Measurements from ENCODE around the gene ANKS1B.

DNA sequence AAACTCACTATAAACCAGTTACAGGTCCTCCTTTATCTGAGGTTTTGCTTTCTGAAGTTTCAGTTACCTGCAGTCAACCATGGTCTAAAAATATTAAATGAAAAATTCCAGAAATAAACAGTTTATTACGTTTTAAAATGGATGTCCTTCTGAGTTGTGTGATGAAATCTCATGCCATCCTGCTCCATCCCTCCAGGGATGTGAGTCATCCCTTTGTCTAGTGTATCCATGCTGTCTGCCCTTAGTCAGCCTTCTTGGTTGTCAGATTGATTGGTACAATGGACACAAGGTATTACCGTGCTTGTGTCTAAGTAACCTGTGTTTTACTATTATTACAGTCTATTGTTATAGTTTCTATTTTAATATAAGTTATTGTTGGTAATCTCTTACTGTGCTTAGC, 1011.3 kb downstream of the ANKS1B start:
- TF ChIP-seq, protein P1, sequence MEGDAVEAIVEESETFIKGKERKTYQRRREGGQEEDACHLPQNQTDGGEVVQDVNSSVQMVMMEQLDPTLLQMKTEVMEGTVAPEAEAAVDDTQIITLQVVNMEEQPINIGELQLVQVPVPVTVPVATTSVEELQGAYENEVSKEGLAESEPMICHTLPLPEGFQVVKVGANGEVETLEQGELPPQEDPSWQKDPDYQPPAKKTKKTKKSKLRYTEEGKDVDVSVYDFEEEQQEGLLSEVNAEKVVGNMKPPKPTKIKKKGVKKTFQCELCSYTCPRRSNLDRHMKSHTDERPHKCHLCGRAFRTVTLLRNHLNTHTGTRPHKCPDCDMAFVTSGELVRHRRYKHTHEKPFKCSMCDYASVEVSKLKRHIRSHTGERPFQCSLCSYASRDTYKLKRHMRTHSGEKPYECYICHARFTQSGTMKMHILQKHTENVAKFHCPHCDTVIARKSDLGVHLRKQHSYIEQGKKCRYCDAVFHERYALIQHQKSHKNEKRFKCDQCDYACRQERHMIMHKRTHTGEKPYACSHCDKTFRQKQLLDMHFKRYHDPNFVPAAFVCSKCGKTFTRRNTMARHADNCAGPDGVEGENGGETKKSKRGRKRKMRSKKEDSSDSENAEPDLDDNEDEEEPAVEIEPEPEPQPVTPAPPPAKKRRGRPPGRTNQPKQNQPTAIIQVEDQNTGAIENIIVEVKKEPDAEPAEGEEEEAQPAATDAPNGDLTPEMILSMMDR (conservative IDR thresholded peaks at IDR 0.05; ENCODE audit: low read length) = no peak
- no peak for TF ChIP-seq EZH2phosphoT487 (IDR thresholded peaks at IDR 0.05; ENCODE audit: borderline replicate concordance)
